Measurements from ENCODE around the gene ARHGEF17.

- TF ChIP-seq CTCF (conservative IDR thresholded peaks at IDR 0.05 in 1 of 2, IDR thresholded peaks at IDR 0.05 in 1 of 2; ENCODE audit: low read depth in 1 of 2, low read length in 2 of 2), result no peak
- TF ChIP-seq EZH2 (IDR thresholded peaks at IDR 0.05; ENCODE audit: low read length, missing control alignments), result no peak
These were observed 72.3 kb downstream of the ARHGEF17 start for GRCh38 chr11:73380331-73380730.
